K562 (cell line): ENCODE measurements around the gene CDHR1. TPM values are rescaled to one million over a fixed set of nuclear protein-coding genes. Genes with fewer than 3 reads are reported as not detected.

Source experiments
- ATAC-seq: fragments of 200-7000 bp; cut with Tn5 transposase; 3 replicates; pipeline ENCODE4 v1.9.1; 2020; ENCODE audit warnings: moderate library complexity
- BruUV-seq: library from RNA; stranded (reverse); fragments of 400-500 nt; replicated peaks from 2 replicates; lab custom pipeline; 2021; lab: Mats Ljungman, UMichigan
- CTCF ChIA-PET: fragments of 300-600 bp; formaldehyde crosslinking; extraction: SDS; loops from one replicate; lab custom pipeline; 2021; ENCODE audit warnings: low intra/inter-chr PET ratio; lab: Yijun Ruan, JAX
- POLR2A ChIA-PET: fragments of 300-600, 350-650 bp; sonication (Branson Sonifier 250); formaldehyde crosslinking; extraction: SDS; loops from one replicate; lab custom pipeline; 2021; ENCODE audit warnings: antibody characterized with exemption, inconsistent platforms; lab: Yijun Ruan, JAX
- DNase-seq, 4 experiments: peaks; one replicate each; pipeline versions ENCODE4 v3.0.0 to v3.0.0-alpha.2; 2011 to 2018; ENCODE audit warnings: low spot score in 3 of 4, mixed read lengths in 3 of 4; ENCODE audit errors: extremely low read depth in 1 of 4
- FAIRE-seq: peaks from 2 replicates; lab custom pipeline; 2011; peaks lifted over from hg19 to GRCh38; lab: Jason Lieb, UNC
- H2AFZ ChIP-seq: 2 replicates; pipeline ENCODE4 v1.6.0; 2011; ENCODE audit warnings: low read depth, low read length, control low read depth, inconsistent platforms
- H3K27ac ChIP-seq: fragments of 200-600 bp; 3 replicates; pipeline ENCODE4 v1.8.0; 2011; ENCODE audit warnings: low read depth, mild to moderate bottlenecking, control low read depth, inconsistent platforms, low read length, moderate library complexity, mixed read lengths; ENCODE audit errors: extremely low read depth
- H3K27me3 ChIP-seq, 2 experiments: fragments of 300-600 bp in 1 of 2; 2 replicates in 1 of 2; 3 replicates in 1 of 2; pipeline versions ENCODE4 v1.6.0 to v1.8.0; 2011; ENCODE audit warnings: inconsistent platforms in 2 of 2, low read length in 2 of 2, mild to moderate bottlenecking in 1 of 2, mixed read lengths in 1 of 2, moderate library complexity in 1 of 2; ENCODE audit not compliant: control insufficient read depth in 2 of 2, insufficient read depth in 2 of 2
- H3K36me3 ChIP-seq: fragments of 300-600 bp; 3 replicates; pipeline ENCODE4 v1.8.0; 2011; ENCODE audit warnings: mild to moderate bottlenecking, low read length, inconsistent platforms; ENCODE audit not compliant: control insufficient read depth, insufficient read depth
- H3K4me1 ChIP-seq, 2 experiments: fragments of 200-600 bp in 1 of 2; replicated peaks in 1 of 2; 2 replicates in 1 of 2; 3 replicates in 1 of 2; pipeline versions ENCODE4 v1.5.1 to v1.8.0; 2011; ENCODE audit warnings: inconsistent platforms in 2 of 2, low read length in 2 of 2, mild to moderate bottlenecking in 1 of 2, mixed read lengths in 1 of 2, moderate library complexity in 1 of 2; ENCODE audit not compliant: control insufficient read depth in 2 of 2, insufficient read depth in 2 of 2
- H3K4me2 ChIP-seq: 2 replicates; pipeline ENCODE4 v1.6.1; 2011; ENCODE audit warnings: low read length, control low read depth, inconsistent platforms, mixed read lengths; ENCODE audit not compliant: insufficient read depth
- H3K4me3 ChIP-seq: fragments of 200-600 bp; sonication (generic), shearing (Covaris generic); 2 replicates; pipeline ENCODE4 v1.5.1; 2016; ENCODE audit warnings: control low read depth, inconsistent platforms
- H3K79me2 ChIP-seq: fragments of 200-600 bp; 3 replicates; pipeline ENCODE4 v1.8.0; 2011; ENCODE audit warnings: low read length, inconsistent platforms; ENCODE audit not compliant: control insufficient read depth, insufficient read depth
- H3K9ac ChIP-seq, 2 experiments: 2 replicates each; pipeline versions ENCODE4 v1.6.0 to v1.6.1; 2011; ENCODE audit warnings: low read depth in 2 of 2, low read length in 2 of 2, control low read depth in 1 of 2, inconsistent platforms in 1 of 2, mild to moderate bottlenecking in 1 of 2, mixed read lengths in 1 of 2; ENCODE audit not compliant: insufficient read depth in 1 of 2
- H3K9me1 ChIP-seq: one replicate; pipeline ENCODE4 v1.6.0; 2011; ENCODE audit warnings: inconsistent platforms, mild to moderate bottlenecking, low read length, moderate library complexity; ENCODE audit not compliant: control insufficient read depth, insufficient read depth
- H3K9me3 ChIP-seq: replicated peaks from 2 replicates; pipeline ENCODE4 v1.5.1; 2011; ENCODE audit warnings: low read depth, low read length, inconsistent platforms; ENCODE audit not compliant: control insufficient read depth, insufficient read depth
- H4K20me1 ChIP-seq: replicated peaks from 2 replicates; pipeline ENCODE4 v1.6.1; 2011; ENCODE audit warnings: low read length, inconsistent platforms, mixed read lengths; ENCODE audit not compliant: control insufficient read depth, insufficient read depth
- E2F6 ChIP-seq, 2 experiments: IDR thresholded peaks; 2 replicates each; pipeline ENCODE4 v1.6.1; 2011; ENCODE audit warnings: borderline replicate concordance in 1 of 2, control low read depth in 1 of 2, low read depth in 1 of 2, low read length in 1 of 2, mild to moderate bottlenecking in 1 of 2, mixed read lengths in 1 of 2, moderate library complexity in 1 of 2; ENCODE audit not compliant: insufficient read depth in 1 of 2, insufficient read length in 1 of 2, poor library complexity in 1 of 2, severe bottlenecking in 1 of 2; ENCODE audit errors: extremely low read depth in 1 of 2
- HINFP ChIP-seq: fragments of 450-650 bp; conservative IDR thresholded peaks from 2 replicates; pipeline ENCODE4 v1.6.1; 2016; ENCODE audit warnings: missing genetic modification characterization, low read depth, mild to moderate bottlenecking, control low read depth, missing compliant biosample characterization
- MAZ ChIP-seq, 2 experiments: fragments of 450-650 bp in 1 of 2; sonication (generic) in 1 of 2; formaldehyde crosslinking; IDR thresholded peaks in 1 of 2; conservative IDR thresholded peaks in 1 of 2; 2 replicates each; pipeline versions ENCODE4 v1.4.0 to v1.5.0; 2020; ENCODE audit warnings: mild to moderate bottlenecking in 1 of 2, missing genetic modification reagents in 1 of 2
- SOX6 ChIP-seq: fragments of 450-650 bp; IDR thresholded peaks from 2 replicates; pipeline ENCODE4 v1.6.1; 2014; ENCODE audit warnings: mild to moderate bottlenecking
- ZNF263 ChIP-seq: sonication (generic); formaldehyde crosslinking; IDR thresholded peaks from 2 replicates; pipeline ENCODE4 v1.8.0; 2022; ENCODE audit warnings: mild to moderate bottlenecking, missing genetic modification reagents, borderline replicate concordance
- WGBS: fragments of 100-300 bp; shearing (Covaris generic); methylation state at CpG from one replicate; pipeline ENCODE4 v1.1.6; 2016; ENCODE audit warnings: low coverage, mixed read lengths; ENCODE audit not compliant: insufficient coverage; ENCODE audit errors: missing lambda C conversion rate; 5-methylcytosine and 5-hydroxymethylcytosine counted together
- in situ Hi-C: fragments of 300-500 bp; cut with MboI; formaldehyde crosslinking; loops from 4 replicates; pipeline ENCODE4 v1.15.0; 2018; ENCODE audit warnings: inconsistent platforms, mixed read lengths
- intact Hi-C: fragments of 100-400 bp; cut with micrococcal nuclease; formaldehyde crosslinking; loops from 2 replicates; pipeline ENCODE4 v1.14.2; 2022
- polyA plus RNA-seq, 8 experiments: library from polyadenylated mRNA; depleted of rRNA in 4 of 8; stranded (reverse) in 5 of 8; unstranded in 3 of 8; fragments of >200 nt; fragmentation: Nextera tagmentation in 2 of 8; fragmentation: Illumina TruSeq in 1 of 8; extraction: Ambion mirVana in 2 of 8; extraction: Trizol in 1 of 8; gene quantifications; 2 replicates each; pipeline versions ENCODE4 v1.2.1 to v1.2.3, GENCODE V29; 2011 to 2014; ENCODE audit warnings: inconsistent platforms in 1 of 8, missing spikeins in 1 of 8
- total RNA-seq, 7 experiments: library from RNA; depleted of rRNA in 6 of 7; stranded (reverse); fragments of >200 nt in 6 of 7; fragmentation: Illumina TruSeq in 2 of 7; extraction: Trizol in 2 of 7; gene quantifications; 2 replicates each; pipeline versions ENCODE4 v1.2.1 to v1.2.3, GENCODE V29; 2011 to 2021; ENCODE audit warnings: low replicate concordance in 1 of 7
- TF ChIP-seq, protein P1 (sequence below): sonication (generic); formaldehyde crosslinking; IDR thresholded peaks from 2 replicates; pipeline ENCODE4 v1.8.1; 2023; ENCODE audit warnings: mild to moderate bottlenecking, missing genetic modification reagents
- TF ChIP-seq, protein P2 (sequence below): fragments of 450-650 bp; formaldehyde crosslinking; IDR thresholded peaks from 2 replicates; pipeline ENCODE4 v1.4.0; 2022; ENCODE audit warnings: missing genetic modification characterization
- TF ChIP-seq, protein P3 (sequence below): IDR thresholded peaks from 2 replicates; pipeline ENCODE4 v1.6.1; 2012; ENCODE audit warnings: low read depth, low read length, improper control_type of control experiment, borderline replicate concordance

CDHR1 gene
- total and polyA plus RNA-seq, 9 of the 15 experiments (the other 6 are each of a cell fraction or from before 2014, with no cell fraction given) = 0.03 to 0.99 (median 0.20) TPM

GRCh38 chr10:84256510-84257342, 62.4 kb downstream of the CDHR1 start:
- Histone ChIP-seq H3K4me2 (peak overlapping the region; percentile 22; the same call in 1 of the 2 replicates), H3K9me1 (no peaks in the 10 kb centered on the region), H3K9ac (peak overlapping the region in 1 of 2 experiments; percentile 87; a peak in 2 of 4 replicates), H3K9me3 (no peaks in the 10 kb centered on the region), H2AFZ (peak overlapping the region; percentile 75), H3K4me1 (peaks cover 4 to 15% of the 10 kb centered on the region in 2 experiments; a peak in 2 of 5 replicates), H3K27ac (no peak overlapping the region), H4K20me1 (no peaks in the 10 kb centered on the region), H3K4me3 (no peak overlapping the region), H3K79me2 (no peaks in the 10 kb centered on the region), H3K36me3 (no peaks in the 10 kb centered on the region), H3K27me3 (peaks cover 5 to 32% of the 10 kb centered on the region in 2 experiments; a peak in 2 of 5 replicates)
- DNase-seq (peak; percentile 79 to 87 (median 85)), FAIRE-seq (peak; percentile 82), ATAC-seq (peak; percentile 95)
- 21% methylated on average over 35 of the region's 35 CpGs for WGBS
- intact Hi-C loops (loop anchor here (5.0 kb wide), 1 partner anchor 124 kb away; no protein-coding TSS in a partner anchor), in situ Hi-C loops (no loop called here)
- CTCF ChIA-PET = interaction anchor here (0.6 to 0.7 kb wide), 3 partner anchors 131 to 175 kb away, joined by 3 read pairs; no protein-coding TSS in a partner anchor
- BruUV-seq = no TSS peak
- POLR2A ChIA-PET = interaction anchor here (0.6 to 1.0 kb wide), 3 partner anchors 14 to 290 kb away, joined by 3 read pairs; no protein-coding TSS in a partner anchor
- peak; percentile 77 for TF ChIP-seq HINFP
- TF ChIP-seq, protein P1, sequence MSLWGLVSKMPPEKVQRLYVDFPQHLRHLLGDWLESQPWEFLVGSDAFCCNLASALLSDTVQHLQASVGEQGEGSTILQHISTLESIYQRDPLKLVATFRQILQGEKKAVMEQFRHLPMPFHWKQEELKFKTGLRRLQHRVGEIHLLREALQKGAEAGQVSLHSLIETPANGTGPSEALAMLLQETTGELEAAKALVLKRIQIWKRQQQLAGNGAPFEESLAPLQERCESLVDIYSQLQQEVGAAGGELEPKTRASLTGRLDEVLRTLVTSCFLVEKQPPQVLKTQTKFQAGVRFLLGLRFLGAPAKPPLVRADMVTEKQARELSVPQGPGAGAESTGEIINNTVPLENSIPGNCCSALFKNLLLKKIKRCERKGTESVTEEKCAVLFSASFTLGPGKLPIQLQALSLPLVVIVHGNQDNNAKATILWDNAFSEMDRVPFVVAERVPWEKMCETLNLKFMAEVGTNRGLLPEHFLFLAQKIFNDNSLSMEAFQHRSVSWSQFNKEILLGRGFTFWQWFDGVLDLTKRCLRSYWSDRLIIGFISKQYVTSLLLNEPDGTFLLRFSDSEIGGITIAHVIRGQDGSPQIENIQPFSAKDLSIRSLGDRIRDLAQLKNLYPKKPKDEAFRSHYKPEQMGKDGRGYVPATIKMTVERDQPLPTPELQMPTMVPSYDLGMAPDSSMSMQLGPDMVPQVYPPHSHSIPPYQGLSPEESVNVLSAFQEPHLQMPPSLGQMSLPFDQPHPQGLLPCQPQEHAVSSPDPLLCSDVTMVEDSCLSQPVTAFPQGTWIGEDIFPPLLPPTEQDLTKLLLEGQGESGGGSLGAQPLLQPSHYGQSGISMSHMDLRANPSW = no peak
- peak; percentile 99 to 100 for TF ChIP-seq E2F6 (IDR thresholded peaks at IDR 0.05; ENCODE audit: borderline replicate concordance in 1 of 2, extremely low read depth in 1 of 2, insufficient read depth in 1 of 2, insufficient read length in 1 of 2, low read depth in 1 of 2, low read length in 1 of 2, poor library complexity in 1 of 2, severe bottlenecking in 1 of 2)
- TF ChIP-seq ZNF263 = peak; percentile 69; the same call in 1 of the 2 replicates
- peak in 1 of 2 experiments; percentile 84; a peak in 3 of 4 replicates for TF ChIP-seq MAZ (CRISPR knock-in tag; conservative IDR thresholded peaks at IDR 0.05 in 1 of 2, IDR thresholded peaks at IDR 0.05 in 1 of 2)
- peak; percentile 30; the same call in 1 of the 2 replicates for TF ChIP-seq SOX6
- TF ChIP-seq, protein P2, sequence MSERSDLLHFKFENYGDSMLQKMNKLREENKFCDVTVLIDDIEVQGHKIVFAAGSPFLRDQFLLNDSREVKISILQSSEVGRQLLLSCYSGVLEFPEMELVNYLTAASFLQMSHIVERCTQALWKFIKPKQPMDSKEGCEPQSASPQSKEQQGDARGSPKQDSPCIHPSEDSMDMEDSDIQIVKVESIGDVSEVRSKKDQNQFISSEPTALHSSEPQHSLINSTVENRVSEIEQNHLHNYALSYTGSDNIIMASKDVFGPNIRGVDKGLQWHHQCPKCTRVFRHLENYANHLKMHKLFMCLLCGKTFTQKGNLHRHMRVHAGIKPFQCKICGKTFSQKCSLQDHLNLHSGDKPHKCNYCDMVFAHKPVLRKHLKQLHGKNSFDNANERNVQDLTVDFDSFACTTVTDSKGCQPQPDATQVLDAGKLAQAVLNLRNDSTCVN (CRISPR knock-in tag) = no peak
- TF ChIP-seq, protein P3, sequence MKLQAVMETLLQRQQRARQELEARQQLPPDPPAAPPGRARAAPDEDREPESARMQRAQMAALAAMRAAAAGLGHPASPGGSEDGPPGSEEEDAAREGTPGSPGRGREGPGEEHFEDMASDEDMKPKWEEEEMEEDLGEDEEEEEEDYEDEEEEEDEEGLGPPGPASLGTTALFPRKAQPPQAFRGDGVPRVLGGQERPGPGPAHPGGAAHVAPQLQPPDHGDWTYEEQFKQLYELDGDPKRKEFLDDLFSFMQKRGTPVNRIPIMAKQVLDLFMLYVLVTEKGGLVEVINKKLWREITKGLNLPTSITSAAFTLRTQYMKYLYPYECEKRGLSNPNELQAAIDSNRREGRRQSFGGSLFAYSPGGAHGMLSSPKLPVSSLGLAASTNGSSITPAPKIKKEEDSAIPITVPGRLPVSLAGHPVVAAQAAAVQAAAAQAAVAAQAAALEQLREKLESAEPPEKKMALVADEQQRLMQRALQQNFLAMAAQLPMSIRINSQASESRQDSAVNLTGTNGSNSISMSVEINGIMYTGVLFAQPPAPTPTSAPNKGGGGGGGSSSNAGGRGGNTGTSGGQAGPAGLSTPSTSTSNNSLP = no peak
